Measurements from ENCODE around the gene CANT1. TPM values are rescaled to one million over a fixed set of nuclear protein-coding genes. Genes with fewer than 3 reads are reported as not detected.

CANT1 gene
- total RNA-seq, 4 donors from 2014 or later, result 56.9 to 125 (median 80.0) TPM

GRCh38 chr17:78953356-78954350 lies 55.9 kb downstream of the CANT1 start:
- Histone ChIP-seq H3K27ac (no peak overlapping the region), H3K9me3 (peaks cover 0 to 9% (median 0%) of the 10 kb centered on the region in 4 donors), H3K4me3 (no peak overlapping the region), H3K36me3 (no peaks in the 10 kb centered on the region), H3K4me1 (no peaks in the 10 kb centered on the region), H3K27me3 (no peaks in the 10 kb centered on the region)
- DNase-seq, result no peak
- TF ChIP-seq CTCF (IDR thresholded peaks at IDR 0.05), result no peak
- TF ChIP-seq POLR2A (IDR thresholded peaks at IDR 0.05), result no peak

- H3K36me3 ChIP-seq, result no peaks in the 10 kb centered on the region
- no peak for TF ChIP-seq CTCF (IDR thresholded peaks at IDR 0.05)
- TF ChIP-seq POLR2A (IDR thresholded peaks at IDR 0.05), result no peak
- H3K9me3 ChIP-seq, result peaks cover 0 to 9% (median 0%) of the 10 kb centered on the region in 4 donors
- DNase-seq, result no peak
- H3K4me1 ChIP-seq, result no peaks in the 10 kb centered on the region
- no peaks in the 10 kb centered on the region for H3K27me3 ChIP-seq
- H3K27ac ChIP-seq, result peak overlapping the region in 2 of 4 donors; percentile 19 to 61
- H3K4me3 ChIP-seq, result no peak overlapping the region
Observed at GRCh38 chr17:78952706-78953105, 56.9 kb downstream of the CANT1 start.

GRCh38 chr17:78951967-78952551 lies 57.5 kb downstream of the CANT1 start:
- peaks cover 0 to 9% (median 0%) of the 10 kb centered on the region in 4 donors for H3K9me3 ChIP-seq
- H3K27me3 ChIP-seq, result no peaks in the 10 kb centered on the region
- no peak for DNase-seq
- no peak for TF ChIP-seq CTCF (IDR thresholded peaks at IDR 0.05)
- no peak for TF ChIP-seq POLR2A (IDR thresholded peaks at IDR 0.05)
- peaks cover 0 to 3% (median 0%) of the 10 kb centered on the region in 4 donors for H3K4me1 ChIP-seq
- peak overlapping the region in 2 of 4 donors; percentile 30 to 61 for H3K27ac ChIP-seq
- H3K4me3 ChIP-seq, result no peak overlapping the region
- no peaks in the 10 kb centered on the region for H3K36me3 ChIP-seq

GRCh38 chr17:78950870-78951269 lies 58.7 kb downstream of the CANT1 start:
- Histone ChIP-seq H3K9me3 (peaks cover 0 to 9% (median 0%) of the 10 kb centered on the region in 4 donors), H3K4me3 (no peak overlapping the region), H3K27me3 (no peaks in the 10 kb centered on the region), H3K27ac (no peak overlapping the region), H3K36me3 (no peaks in the 10 kb centered on the region), H3K4me1 (peaks cover 0 to 9% (median 0%) of the 10 kb centered on the region in 4 donors)
- DNase-seq, result no peak
- no peak for TF ChIP-seq CTCF (IDR thresholded peaks at IDR 0.05)
- TF ChIP-seq POLR2A (IDR thresholded peaks at IDR 0.05), result no peak

GRCh38 chr17:78947235-78948149 lies 62.1 kb downstream of the CANT1 start:
- H3K4me3 ChIP-seq, result no peak overlapping the region
- H3K9me3 ChIP-seq, result peaks cover 0 to 9% (median 0%) of the 10 kb centered on the region in 4 donors
- no peak for DNase-seq
- TF ChIP-seq CTCF (IDR thresholded peaks at IDR 0.05) (no peak), POLR2A (IDR thresholded peaks at IDR 0.05) (no peak)
- peak overlapping the region in 1 of 4 donors; percentile 10 for H3K27ac ChIP-seq
- H3K27me3 ChIP-seq, result no peaks in the 10 kb centered on the region
- no peaks in the 10 kb centered on the region for H3K36me3 ChIP-seq
- peaks cover 0 to 9% (median 0%) of the 10 kb centered on the region in 4 donors for H3K4me1 ChIP-seq
